Measurements from ENCODE around the gene PXT1. TPM values are rescaled to one million over a fixed set of nuclear protein-coding genes. Genes with fewer than 3 reads are reported as not detected.

The PXT1 gene
- total and polyA plus RNA-seq, 9 of the 15 experiments (the other 6 are each of a cell fraction or from before 2014, with no cell fraction given), result 0.09 to 0.11 (median 0.10) TPM; not detected in 5

DNA sequence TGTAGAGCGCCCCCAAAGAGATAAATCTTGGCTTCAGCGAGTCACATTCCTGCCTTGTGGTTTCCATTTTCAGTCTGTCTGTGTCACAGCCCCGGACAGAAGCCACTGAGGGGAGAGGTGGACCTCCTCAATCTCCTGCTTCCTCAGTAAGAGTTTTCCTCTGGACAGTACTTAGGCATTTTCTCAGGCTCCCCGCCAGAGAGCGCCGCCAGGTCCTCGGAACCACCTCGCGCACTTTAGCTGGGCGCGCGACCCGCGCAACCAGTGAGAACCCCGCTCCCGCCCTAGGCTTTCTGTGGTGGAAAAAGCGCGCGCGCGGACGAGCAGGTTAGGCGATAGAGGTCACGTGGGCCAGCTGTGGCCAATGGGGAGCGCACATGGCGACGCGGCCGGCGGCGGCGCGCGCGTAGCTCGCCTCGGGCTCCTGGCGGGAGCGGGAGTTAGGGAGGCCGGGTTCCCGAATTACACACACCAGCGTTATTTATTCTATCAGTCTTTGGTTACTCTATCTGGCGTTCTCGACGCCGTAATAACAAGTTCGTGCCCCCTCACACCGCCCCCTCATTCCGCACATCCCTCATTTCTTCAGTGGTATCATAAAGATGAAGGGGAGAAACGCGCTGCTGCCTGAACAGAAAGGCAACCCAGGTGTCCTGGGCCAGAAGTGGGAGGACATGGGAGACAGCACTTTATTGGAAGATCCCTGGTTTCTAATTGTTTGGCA lies 19.4 kb downstream of the PXT1 start (continued):
- no peak for TF ChIP-seq MTF1 (CRISPR knock-in tag; IDR thresholded peaks at IDR 0.05; ENCODE audit: borderline replicate concordance)
- peak in 1 of 2 experiments; percentile 29 for TF ChIP-seq AFF1 (IDR thresholded peaks at IDR 0.05; ENCODE audit: low read depth in 1 of 2, partially characterized antibody in 2 of 2)
- TF ChIP-seq, protein P1, sequence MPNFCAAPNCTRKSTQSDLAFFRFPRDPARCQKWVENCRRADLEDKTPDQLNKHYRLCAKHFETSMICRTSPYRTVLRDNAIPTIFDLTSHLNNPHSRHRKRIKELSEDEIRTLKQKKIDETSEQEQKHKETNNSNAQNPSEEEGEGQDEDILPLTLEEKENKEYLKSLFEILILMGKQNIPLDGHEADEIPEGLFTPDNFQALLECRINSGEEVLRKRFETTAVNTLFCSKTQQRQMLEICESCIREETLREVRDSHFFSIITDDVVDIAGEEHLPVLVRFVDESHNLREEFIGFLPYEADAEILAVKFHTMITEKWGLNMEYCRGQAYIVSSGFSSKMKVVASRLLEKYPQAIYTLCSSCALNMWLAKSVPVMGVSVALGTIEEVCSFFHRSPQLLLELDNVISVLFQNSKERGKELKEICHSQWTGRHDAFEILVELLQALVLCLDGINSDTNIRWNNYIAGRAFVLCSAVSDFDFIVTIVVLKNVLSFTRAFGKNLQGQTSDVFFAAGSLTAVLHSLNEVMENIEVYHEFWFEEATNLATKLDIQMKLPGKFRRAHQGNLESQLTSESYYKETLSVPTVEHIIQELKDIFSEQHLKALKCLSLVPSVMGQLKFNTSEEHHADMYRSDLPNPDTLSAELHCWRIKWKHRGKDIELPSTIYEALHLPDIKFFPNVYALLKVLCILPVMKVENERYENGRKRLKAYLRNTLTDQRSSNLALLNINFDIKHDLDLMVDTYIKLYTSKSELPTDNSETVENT (CRISPR knock-in tag; IDR thresholded peaks at IDR 0.05), result 0 out of 2 replicates have a peak, but pooled peaks have one; percentile 60
- peak; percentile 70; the same call in 1 of the 2 replicates for TF ChIP-seq FOSL1 (tag; conservative IDR thresholded peaks at IDR 0.05)
- TF ChIP-seq, protein P2, sequence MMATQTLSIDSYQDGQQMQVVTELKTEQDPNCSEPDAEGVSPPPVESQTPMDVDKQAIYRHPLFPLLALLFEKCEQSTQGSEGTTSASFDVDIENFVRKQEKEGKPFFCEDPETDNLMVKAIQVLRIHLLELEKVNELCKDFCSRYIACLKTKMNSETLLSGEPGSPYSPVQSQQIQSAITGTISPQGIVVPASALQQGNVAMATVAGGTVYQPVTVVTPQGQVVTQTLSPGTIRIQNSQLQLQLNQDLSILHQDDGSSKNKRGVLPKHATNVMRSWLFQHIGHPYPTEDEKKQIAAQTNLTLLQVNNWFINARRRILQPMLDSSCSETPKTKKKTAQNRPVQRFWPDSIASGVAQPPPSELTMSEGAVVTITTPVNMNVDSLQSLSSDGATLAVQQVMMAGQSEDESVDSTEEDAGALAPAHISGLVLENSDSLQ (IDR thresholded peaks at IDR 0.05), result no peak; the same call in 1 of the 2 replicates
- no peak for TF ChIP-seq KAT2B (IDR thresholded peaks at IDR 0.05; ENCODE audit: low read depth, low read length)
- TF ChIP-seq ZNF232 (CRISPR knock-in tag; IDR thresholded peaks at IDR 0.05), result no peak
- TF ChIP-seq SUPT5H (IDR thresholded peaks at IDR 0.05), result peak; percentile 89
- TF ChIP-seq PYGO2 (tag; IDR thresholded peaks at IDR 0.05), result no peak
- TF ChIP-seq ETV6 (IDR thresholded peaks at IDR 0.05; ENCODE audit: borderline replicate concordance in 1 of 2, low read depth in 2 of 2, low read length in 1 of 2), result no peak
- no peak for TF ChIP-seq ETV6 (CRISPR knock-in tag; IDR thresholded peaks at IDR 0.05; ENCODE audit: borderline replicate concordance)
- 0 out of 2 replicates have a peak, but pooled peaks have one; percentile 10 for TF ChIP-seq DIDO1 (tag; IDR thresholded peaks at IDR 0.05; ENCODE audit: low read depth)
- peak; percentile 99 for TF ChIP-seq MYNN (IDR thresholded peaks at IDR 0.05)
- TF ChIP-seq MYNN (CRISPR knock-in tag; IDR thresholded peaks at IDR 0.05), result no peak; the same call in 1 of the 2 replicates
- no peak for TF ChIP-seq HOXB6 (CRISPR knock-in tag; IDR thresholded peaks at IDR 0.05; ENCODE audit: borderline replicate concordance)
- TF ChIP-seq, protein P3, sequence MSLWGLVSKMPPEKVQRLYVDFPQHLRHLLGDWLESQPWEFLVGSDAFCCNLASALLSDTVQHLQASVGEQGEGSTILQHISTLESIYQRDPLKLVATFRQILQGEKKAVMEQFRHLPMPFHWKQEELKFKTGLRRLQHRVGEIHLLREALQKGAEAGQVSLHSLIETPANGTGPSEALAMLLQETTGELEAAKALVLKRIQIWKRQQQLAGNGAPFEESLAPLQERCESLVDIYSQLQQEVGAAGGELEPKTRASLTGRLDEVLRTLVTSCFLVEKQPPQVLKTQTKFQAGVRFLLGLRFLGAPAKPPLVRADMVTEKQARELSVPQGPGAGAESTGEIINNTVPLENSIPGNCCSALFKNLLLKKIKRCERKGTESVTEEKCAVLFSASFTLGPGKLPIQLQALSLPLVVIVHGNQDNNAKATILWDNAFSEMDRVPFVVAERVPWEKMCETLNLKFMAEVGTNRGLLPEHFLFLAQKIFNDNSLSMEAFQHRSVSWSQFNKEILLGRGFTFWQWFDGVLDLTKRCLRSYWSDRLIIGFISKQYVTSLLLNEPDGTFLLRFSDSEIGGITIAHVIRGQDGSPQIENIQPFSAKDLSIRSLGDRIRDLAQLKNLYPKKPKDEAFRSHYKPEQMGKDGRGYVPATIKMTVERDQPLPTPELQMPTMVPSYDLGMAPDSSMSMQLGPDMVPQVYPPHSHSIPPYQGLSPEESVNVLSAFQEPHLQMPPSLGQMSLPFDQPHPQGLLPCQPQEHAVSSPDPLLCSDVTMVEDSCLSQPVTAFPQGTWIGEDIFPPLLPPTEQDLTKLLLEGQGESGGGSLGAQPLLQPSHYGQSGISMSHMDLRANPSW (CRISPR knock-in tag; IDR thresholded peaks at IDR 0.05), result peak; percentile 15
- TF ChIP-seq NFE2L1 (tag; IDR thresholded peaks at IDR 0.05; ENCODE audit: borderline replicate concordance, low read depth), result no peak
